MM.1S (cell line): ENCODE data around the gene TMEM170A.

Source experiments
- DNase-seq: peaks from one replicate; pipeline ENCODE4 v3.0.0-alpha.2; 2015
- H2AFZ ChIP-seq: fragments of 300-600 bp; sonication (generic); 2 replicates; pipeline ENCODE4 v1.6.0; 2016; ENCODE audit warnings: antibody characterized with exemption, low read length
- H3F3A ChIP-seq: fragments of 300-600 bp; sonication (generic); 2 replicates; pipeline ENCODE4 v1.6.1; 2016; ENCODE audit warnings: mild to moderate bottlenecking, antibody characterized with exemption, low read length, moderate library complexity, mixed read lengths; ENCODE audit not compliant: insufficient read depth
- H3K27ac ChIP-seq: fragments of 300-600 bp; sonication (generic); 2 replicates; pipeline ENCODE4 v1.5.1; 2016; ENCODE audit warnings: mild to moderate bottlenecking, low read length
- H3K27me3 ChIP-seq: fragments of 300-600 bp; sonication (generic); replicated peaks from 2 replicates; pipeline ENCODE4 v1.6.0; 2016; ENCODE audit warnings: low read length; ENCODE audit not compliant: insufficient read depth
- H3K36me3 ChIP-seq: fragments of 300-600 bp; sonication (generic); replicated peaks from 2 replicates; pipeline ENCODE4 v1.6.1; 2016; ENCODE audit warnings: mild to moderate bottlenecking, low read length, mixed read lengths; ENCODE audit not compliant: insufficient read depth
- H3K4me1 ChIP-seq: fragments of 300-600 bp; sonication (generic); 2 replicates; pipeline ENCODE4 v1.6.1; 2016; ENCODE audit warnings: low read length, mixed read lengths
- H3K4me2 ChIP-seq: fragments of 300-600 bp; sonication (generic); 2 replicates; pipeline ENCODE4 v1.6.0; 2016; ENCODE audit warnings: low read depth, low read length
- H3K4me3 ChIP-seq: fragments of 300-600 bp; sonication (generic); 2 replicates; pipeline ENCODE4 v1.5.1; 2016; ENCODE audit warnings: low read length, mixed read lengths
- H3K79me2 ChIP-seq: fragments of 300-600 bp; sonication (generic); 2 replicates; pipeline ENCODE4 v1.6.1; 2016; ENCODE audit warnings: mixed run types, low read length, mixed read lengths
- H3K9ac ChIP-seq: fragments of 300-600 bp; sonication (generic); 2 replicates; pipeline ENCODE4 v1.6.1; 2016; ENCODE audit warnings: low read length, mixed read lengths
- H3K9me2 ChIP-seq: fragments of 300-600 bp; sonication (generic); replicated peaks from 2 replicates; pipeline ENCODE4 v1.6.1; 2016; ENCODE audit warnings: mild to moderate bottlenecking, low read length, mixed read lengths; ENCODE audit not compliant: insufficient read depth
- H3K9me3 ChIP-seq: fragments of 300-600 bp; sonication (generic); replicated peaks from 2 replicates; pipeline ENCODE4 v1.6.1; 2016; ENCODE audit warnings: mild to moderate bottlenecking, low read length, mixed read lengths; ENCODE audit not compliant: insufficient read depth
- H4K20me1 ChIP-seq: fragments of 300-600 bp; sonication (generic); 2 replicates; pipeline ENCODE4 v1.6.1; 2016; ENCODE audit warnings: mild to moderate bottlenecking, low read length, moderate library complexity, mixed read lengths; ENCODE audit not compliant: insufficient read depth
- EZH2 ChIP-seq: fragments of 300-600 bp; sonication (generic); optimal IDR thresholded peaks from 2 replicates; pipeline ENCODE3; 2017; ENCODE audit warnings: low read depth, mild to moderate bottlenecking, antibody characterized with exemption, low read length, mixed read lengths
- EZH2phosphoT487 ChIP-seq: fragments of 300-600 bp; sonication (generic); IDR thresholded peaks from 2 replicates; pipeline ENCODE4 v1.6.1; 2018; ENCODE audit warnings: antibody characterized with exemption, low read length
- TF ChIP-seq, protein P1 (sequence below): fragments of 300-600 bp; sonication (generic); IDR thresholded peaks from 2 replicates; pipeline ENCODE4 v1.5.1; 2016; ENCODE audit warnings: antibody characterized with exemption, low read length, mixed read lengths

The TMEM170A gene

DNA sequence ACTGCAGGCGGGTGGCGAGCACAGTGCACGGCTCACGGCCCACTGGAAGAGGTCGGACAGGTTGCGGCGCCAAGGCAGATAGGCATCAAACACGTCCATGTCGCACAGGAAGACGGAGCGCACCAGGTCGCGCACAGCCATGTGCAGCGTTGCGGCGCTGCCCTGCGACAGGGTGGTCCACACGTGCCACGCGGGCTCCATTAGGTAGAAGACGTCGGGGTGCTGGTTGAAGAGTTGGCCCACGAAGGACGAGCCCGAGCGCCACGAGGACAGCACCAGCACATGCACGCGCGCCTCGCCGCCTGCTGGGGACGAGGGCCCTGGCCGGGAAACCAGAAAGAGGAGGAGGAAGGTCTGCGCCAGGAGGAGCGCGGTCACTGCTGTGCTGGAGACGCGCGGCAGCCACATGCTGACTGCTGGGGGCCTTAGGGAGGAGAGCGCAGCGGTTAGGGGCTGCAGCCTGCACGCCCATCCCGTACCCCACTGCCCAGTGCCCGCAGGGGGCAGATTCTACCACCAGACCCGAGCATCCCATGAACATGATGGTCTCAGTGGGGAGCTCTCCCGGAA lies 15.0 kb upstream of the TMEM170A start:
- H2AFZ ChIP-seq: no peak overlapping the region
- H3K79me2 ChIP-seq: no peaks in the 10 kb centered on the region
- H3K9me3 ChIP-seq: no peaks in the 10 kb centered on the region
- no peak overlapping the region for H3K4me3 ChIP-seq
- no peaks in the 10 kb centered on the region for H3K9me2 ChIP-seq
- H3K36me3 ChIP-seq: no peaks in the 10 kb centered on the region
- no peaks in the 10 kb centered on the region for H3K4me1 ChIP-seq
- no peaks in the 10 kb centered on the region for H3F3A ChIP-seq
- TF ChIP-seq, protein P1, sequence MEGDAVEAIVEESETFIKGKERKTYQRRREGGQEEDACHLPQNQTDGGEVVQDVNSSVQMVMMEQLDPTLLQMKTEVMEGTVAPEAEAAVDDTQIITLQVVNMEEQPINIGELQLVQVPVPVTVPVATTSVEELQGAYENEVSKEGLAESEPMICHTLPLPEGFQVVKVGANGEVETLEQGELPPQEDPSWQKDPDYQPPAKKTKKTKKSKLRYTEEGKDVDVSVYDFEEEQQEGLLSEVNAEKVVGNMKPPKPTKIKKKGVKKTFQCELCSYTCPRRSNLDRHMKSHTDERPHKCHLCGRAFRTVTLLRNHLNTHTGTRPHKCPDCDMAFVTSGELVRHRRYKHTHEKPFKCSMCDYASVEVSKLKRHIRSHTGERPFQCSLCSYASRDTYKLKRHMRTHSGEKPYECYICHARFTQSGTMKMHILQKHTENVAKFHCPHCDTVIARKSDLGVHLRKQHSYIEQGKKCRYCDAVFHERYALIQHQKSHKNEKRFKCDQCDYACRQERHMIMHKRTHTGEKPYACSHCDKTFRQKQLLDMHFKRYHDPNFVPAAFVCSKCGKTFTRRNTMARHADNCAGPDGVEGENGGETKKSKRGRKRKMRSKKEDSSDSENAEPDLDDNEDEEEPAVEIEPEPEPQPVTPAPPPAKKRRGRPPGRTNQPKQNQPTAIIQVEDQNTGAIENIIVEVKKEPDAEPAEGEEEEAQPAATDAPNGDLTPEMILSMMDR: no peak
- TF ChIP-seq EZH2 (no peak), EZH2phosphoT487 (no peak)
- no peak for DNase-seq
- no peak overlapping the region for H3K9ac ChIP-seq
- no peak overlapping the region for H3K27ac ChIP-seq
- H3K27me3 ChIP-seq: no peaks in the 10 kb centered on the region
- H3K4me2 ChIP-seq: no peak overlapping the region
- no peaks in the 10 kb centered on the region for H4K20me1 ChIP-seq

DNA sequence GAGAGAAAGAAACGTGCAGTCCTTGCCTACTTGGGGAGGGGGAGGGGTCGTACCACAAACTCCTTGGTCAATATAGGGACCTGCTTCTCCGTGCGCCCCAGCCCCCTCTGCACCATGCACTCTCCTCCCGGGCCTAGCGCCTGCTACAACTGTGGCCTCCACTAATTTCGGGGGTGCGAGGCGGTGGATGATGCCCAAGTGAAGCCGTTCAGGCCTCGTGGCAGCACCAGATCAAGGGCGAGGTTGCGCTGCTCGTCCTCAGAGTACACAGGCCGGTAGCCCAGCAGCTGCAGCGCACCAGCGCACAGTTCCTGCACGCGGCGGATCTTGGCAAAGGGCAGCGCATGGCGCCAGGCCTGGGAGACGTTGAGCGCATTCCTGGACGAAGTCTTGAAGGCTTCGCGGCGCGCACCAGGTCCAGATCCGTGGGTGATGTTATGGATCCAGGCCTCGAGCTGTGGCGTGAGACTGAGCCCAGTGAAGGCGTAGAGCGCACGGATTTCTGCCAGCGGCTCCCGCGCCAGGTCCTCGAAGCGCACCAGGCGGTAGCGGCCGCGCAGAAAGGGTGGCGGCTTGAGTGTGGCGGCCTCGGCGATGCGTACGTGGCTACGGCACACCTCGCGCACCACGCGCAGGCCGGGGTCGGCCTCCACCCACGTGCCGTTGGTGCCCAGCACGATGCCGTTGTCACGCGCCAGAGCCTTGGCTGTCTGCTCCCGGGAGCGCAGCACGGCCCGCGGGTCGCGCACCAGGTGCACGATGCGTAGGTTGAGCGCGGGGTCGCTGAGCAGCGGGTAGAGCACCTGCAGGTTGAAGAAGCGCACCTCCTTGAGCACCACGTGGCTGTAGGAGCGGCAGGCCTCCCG lies 14.2 kb upstream of the TMEM170A start:
- Histone ChIP-seq H3K79me2 (no peaks in the 10 kb centered on the region), H3K4me1 (no peaks in the 10 kb centered on the region), H4K20me1 (no peaks in the 10 kb centered on the region), H3K36me3 (no peaks in the 10 kb centered on the region), H3K4me3 (no peak overlapping the region), H3F3A (no peaks in the 10 kb centered on the region), H3K9me2 (no peaks in the 10 kb centered on the region), H3K9me3 (no peaks in the 10 kb centered on the region), H3K27ac (no peak overlapping the region), H3K4me2 (no peak overlapping the region), H2AFZ (no peak overlapping the region), H3K9ac (no peak overlapping the region), H3K27me3 (no peaks in the 10 kb centered on the region)
- no peak for DNase-seq
- TF ChIP-seq EZH2: no peak
- TF ChIP-seq, protein P1: no peak
- TF ChIP-seq EZH2phosphoT487: no peak

DNA sequence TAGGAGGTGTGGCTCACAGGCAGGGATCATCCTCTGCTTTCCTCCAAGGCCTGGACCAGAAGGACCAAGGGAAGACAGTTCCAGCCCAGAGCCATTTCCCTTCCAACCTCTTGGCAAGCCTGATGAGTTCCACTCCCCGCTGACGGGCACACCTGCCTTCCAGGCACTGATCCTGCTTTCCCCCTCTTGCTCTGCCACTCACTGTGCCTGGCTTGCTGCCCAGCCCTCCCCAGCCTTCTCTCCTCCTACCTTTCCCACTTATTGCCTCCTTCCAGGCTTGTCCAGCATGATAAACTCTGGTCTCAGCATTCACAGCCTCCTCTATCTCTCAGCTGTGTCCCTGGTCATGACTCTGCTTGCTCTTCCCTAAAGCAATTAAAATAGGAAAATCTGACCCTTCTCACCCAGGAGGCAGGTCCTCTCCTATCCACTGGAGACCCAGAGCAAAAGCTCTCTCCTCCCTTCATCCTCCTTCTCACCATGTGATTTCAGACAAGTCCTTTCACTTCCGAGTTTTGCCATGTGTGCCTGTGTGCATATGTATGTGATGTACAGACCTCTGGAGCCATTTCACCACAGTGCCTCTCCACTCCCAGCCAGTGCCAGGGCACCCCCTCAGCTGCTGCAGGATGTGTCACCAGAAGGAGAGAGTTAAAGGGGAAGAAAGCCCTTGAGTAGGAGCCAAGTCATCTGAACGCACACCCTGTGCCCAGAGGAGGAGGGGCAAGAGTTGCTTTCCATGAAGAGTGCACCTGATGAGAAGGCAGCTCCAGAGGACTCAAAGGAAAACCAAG lies 13.4 kb upstream of the TMEM170A start:
- H3F3A ChIP-seq: no peaks in the 10 kb centered on the region
- no peak overlapping the region for H3K4me2 ChIP-seq
- no peak overlapping the region for H3K27ac ChIP-seq
- H3K4me3 ChIP-seq: no peak overlapping the region
- no peaks in the 10 kb centered on the region for H3K27me3 ChIP-seq
- no peaks in the 10 kb centered on the region for H3K9me3 ChIP-seq
- no peak overlapping the region for H2AFZ ChIP-seq
- DNase-seq: no peak
- TF ChIP-seq EZH2phosphoT487: no peak
- no peak for TF ChIP-seq EZH2
- TF ChIP-seq, protein P1: no peak
- H3K36me3 ChIP-seq: no peaks in the 10 kb centered on the region
- H3K9me2 ChIP-seq: no peaks in the 10 kb centered on the region
- no peaks in the 10 kb centered on the region for H3K79me2 ChIP-seq
- H4K20me1 ChIP-seq: no peaks in the 10 kb centered on the region
- no peak overlapping the region for H3K9ac ChIP-seq
- H3K4me1 ChIP-seq: no peaks in the 10 kb centered on the region
